Cardiac fibroblast (primary cell): ENCODE data around the gene RGS7.

ENCODE experiments used
- DNase-seq, 2 donors: peaks; one replicate each; pipeline versions ENCODE4 v3.0.0 to v3.0.0-alpha.2; 2010; ENCODE audit warnings: low read depth in 2 of 2
- H3K4me3 ChIP-seq, 2 donors: replicated peaks in 1 of 2; 1 replicate in 1 of 2; 2 replicates in 1 of 2; pipeline ENCODE4 v1.5.1; 2011; ENCODE audit warnings: low read depth in 2 of 2, low read length in 2 of 2, mild to moderate bottlenecking in 2 of 2, moderate library complexity in 1 of 2
- CTCF ChIP-seq: IDR thresholded peaks from one replicate; pipeline ENCODE4 v1.5.1; 2011; ENCODE audit warnings: low read depth, mild to moderate bottlenecking, low read length, inconsistent platforms

Gene RGS7

GRCh38 chr1:240931031-240931430 lies 426.0 kb downstream of the RGS7 start:
- DNase-seq = no peak
- H3K4me3 ChIP-seq = no peak overlapping the region
- TF ChIP-seq CTCF = no peak

GRCh38 chr1:240928265-240928664 lies 428.7 kb downstream of the RGS7 start:
- no peak for DNase-seq
- H3K4me3 ChIP-seq = no peak overlapping the region
- TF ChIP-seq CTCF = no peak

GRCh38 chr1:240927821-240928220 lies 429.2 kb downstream of the RGS7 start:
- no peak for TF ChIP-seq CTCF
- no peak for DNase-seq
- H3K4me3 ChIP-seq = no peak overlapping the region

- no peak for DNase-seq
- TF ChIP-seq CTCF = no peak
- H3K4me3 ChIP-seq = no peak overlapping the region
Measured at GRCh38 chr1:240925273-240925672, 431.7 kb downstream of the RGS7 start.

GRCh38 chr1:240917976-240918375 lies 439.0 kb downstream of the RGS7 start:
- DNase-seq = no peak
- TF ChIP-seq CTCF = no peak

GRCh38 chr1:240914506-240914905 lies 442.5 kb downstream of the RGS7 start:
- TF ChIP-seq CTCF = no peak
- no peak overlapping the region for H3K4me3 ChIP-seq
- DNase-seq = no peak

More at GRCh38 chr1:240917976-240918375, 439.0 kb downstream of the RGS7 start:
- no peak overlapping the region for H3K4me3 ChIP-seq

GRCh38 chr1:240912821-240913220 lies 444.2 kb downstream of the RGS7 start:
- H3K4me3 ChIP-seq = no peak overlapping the region
- TF ChIP-seq CTCF = no peak
- DNase-seq = no peak
